Fibroblast of mammary gland (primary cell): ENCODE data around the gene CDS1.
A peak's percentile ranks its signal among the peaks of the same experiment; 100 is the strongest.

ENCODE experiments used
- DNase-seq: peaks from one replicate; pipeline ENCODE4 v3.0.0-alpha.2; 2010; ENCODE audit warnings: low read depth
- H3K4me3 ChIP-seq: 2 replicates; pipeline ENCODE4 v1.5.1; 2011; ENCODE audit warnings: low read depth, mild to moderate bottlenecking, low read length, moderate library complexity; ENCODE audit not compliant: control insufficient read depth
- CTCF ChIP-seq: conservative IDR thresholded peaks from 2 replicates; pipeline ENCODE4 v1.5.1; 2011; ENCODE audit warnings: low read depth, low read length, inconsistent platforms; ENCODE audit not compliant: control insufficient read depth, insufficient read depth

Gene CDS1

GRCh38 chr4:84697159-84697558 lies 114.2 kb downstream of the CDS1 start:
- no peak overlapping the region for H3K4me3 ChIP-seq
- TF ChIP-seq CTCF, result no peak
- DNase-seq, result no peak

GRCh38 chr4:84697615-84698201 lies 114.8 kb downstream of the CDS1 start:
- DNase-seq, result peak; percentile 15
- no peak overlapping the region for H3K4me3 ChIP-seq
- no peak for TF ChIP-seq CTCF

- DNase-seq, result no peak
- no peak overlapping the region for H3K4me3 ChIP-seq
- TF ChIP-seq CTCF, result no peak
Measured at GRCh38 chr4:84699001-84699671, 116.2 kb downstream of the CDS1 start.
